CD4-positive, alpha-beta T cell treated with Interleukin-15 for 4 hours (primary cell): ENCODE data around the gene TENT4A.
"Not testable (repeated sequence)": the region's sequence is repeated elsewhere in the genome, so short reads cannot be mapped to it uniquely, and the experiment has no call there.

ENCODE experiments used
- DNase-seq: peaks from one replicate; pipeline ENCODE4 v3.0.0-alpha.2; 2020; ENCODE audit warnings: low spot score

Gene TENT4A

DNA sequence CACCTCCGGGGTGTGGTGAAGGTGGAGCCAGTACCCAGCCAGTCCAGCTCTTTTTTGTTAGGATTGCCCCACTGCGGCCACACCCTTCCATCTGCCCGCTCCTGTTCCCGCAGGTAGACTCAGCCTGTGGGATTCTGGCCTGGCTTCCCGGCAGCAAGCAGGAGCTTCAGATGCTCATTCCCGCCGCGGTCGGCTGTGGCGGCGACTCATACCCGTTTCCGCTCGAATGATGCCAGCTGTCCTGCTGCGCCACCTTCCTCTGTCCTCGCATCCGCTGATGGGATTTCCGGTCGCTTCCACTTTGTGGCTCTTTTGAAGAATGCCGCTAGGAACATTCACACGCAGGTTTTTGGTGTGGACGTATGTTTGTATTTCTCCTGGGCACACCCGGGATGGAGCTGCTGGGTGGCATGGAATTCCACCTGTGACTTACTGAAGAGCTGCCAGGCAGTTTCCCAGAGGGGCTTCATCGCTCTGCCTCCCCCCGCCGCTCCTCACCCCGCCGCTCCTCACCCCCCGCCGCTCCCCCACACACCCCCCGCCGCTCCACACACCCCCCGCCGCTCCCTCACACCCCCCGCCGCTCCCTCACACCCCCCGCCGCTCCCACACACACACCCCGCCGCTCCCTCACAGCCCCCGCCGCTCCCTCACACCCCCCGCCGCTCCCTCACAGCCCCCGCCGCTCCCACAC, 60.3 kb downstream of the TENT4A start:
- DNase-seq: no peak

DNA sequence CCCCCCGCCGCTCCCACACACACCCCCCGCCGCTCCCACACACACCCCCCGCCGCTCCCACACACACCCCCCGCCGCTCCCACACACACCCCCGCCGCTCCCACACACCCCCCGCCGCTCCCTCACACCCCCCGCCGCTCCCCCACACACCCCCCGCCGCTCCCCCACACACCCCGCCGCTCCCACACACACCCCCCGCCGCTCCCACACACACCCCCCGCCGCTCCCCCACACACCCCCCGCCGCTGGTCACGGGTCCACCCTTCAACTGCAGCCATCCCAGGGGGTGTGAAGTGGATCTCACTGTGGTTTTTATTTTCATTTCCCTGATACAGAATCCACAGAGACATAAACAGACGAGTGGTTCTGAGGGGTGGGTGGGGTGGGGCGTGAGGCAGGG, 61.0 kb downstream of the TENT4A start:
- not testable (repeated sequence) for DNase-seq

DNA sequence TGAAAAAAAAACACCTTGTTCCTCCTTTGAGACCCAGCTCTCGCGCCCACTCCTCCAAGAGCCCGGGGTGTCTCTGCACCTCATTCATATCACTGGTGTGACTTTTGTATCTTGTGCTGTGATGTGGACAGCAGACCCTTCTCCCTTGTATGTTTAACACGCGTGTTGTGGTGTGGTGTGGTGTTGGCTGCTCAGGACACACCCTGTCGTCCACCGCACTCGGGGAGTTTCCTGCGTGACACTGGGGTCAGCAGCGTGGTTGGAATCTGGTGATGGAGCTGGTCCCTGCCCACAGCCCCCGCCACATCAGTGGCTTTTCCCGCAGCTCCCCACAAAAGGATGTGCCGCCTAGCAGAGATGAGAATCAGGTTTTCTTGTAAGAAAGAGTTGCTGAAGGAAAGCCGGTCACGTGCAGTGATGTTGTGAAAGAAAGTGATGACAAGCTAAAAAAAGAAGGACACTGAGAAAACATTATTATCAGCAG, 61.5 kb downstream of the TENT4A start:
- DNase-seq: no peak

DNA sequence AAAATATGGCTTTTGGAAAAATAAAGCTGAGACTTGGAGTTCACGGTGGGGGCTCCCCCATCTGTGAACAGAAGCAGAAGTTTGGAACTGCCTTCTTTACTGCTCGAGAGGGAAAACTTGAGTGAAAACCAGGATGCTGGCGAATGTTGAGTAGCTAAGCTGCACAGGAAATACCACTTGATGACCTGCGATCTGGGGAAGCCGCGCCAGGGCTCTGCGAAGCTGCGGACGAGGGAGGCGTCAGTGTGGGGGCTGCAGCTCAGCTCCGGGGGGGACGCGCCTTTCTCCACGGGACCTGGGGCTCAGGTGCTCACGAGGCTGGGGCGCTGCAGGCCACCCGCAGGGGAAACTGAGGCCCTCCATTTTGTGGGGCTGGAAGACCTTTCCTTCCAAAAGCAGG, 62.3 kb downstream of the TENT4A start:
- DNase-seq: no peak

DNA sequence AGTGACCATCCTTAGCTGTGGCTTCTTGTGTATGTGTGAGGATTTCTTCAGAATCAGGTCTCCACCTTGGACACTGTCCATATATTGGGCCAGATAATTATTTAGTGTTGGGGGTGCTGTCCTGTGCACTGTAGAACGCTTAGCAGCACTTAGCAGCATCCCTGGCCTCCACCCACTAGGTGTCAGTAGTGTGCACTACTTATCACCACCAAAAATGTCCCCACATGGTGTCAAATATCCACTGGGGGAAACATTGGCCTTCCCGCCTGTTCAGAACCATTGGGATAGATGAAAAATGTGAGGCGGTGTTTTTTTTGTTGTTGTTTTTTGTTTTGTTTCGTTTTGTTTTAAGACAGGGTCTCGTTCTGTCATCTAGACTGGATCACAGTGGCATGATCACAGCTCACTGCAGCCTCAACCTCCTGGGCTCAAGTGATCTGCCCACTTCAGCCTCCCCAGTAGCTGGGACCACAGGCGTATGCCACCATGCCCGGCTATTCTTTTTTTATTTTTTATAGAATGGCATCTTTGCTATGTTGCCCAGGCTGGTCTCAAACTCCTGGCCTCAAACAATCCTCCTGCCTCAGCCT, 67.7 kb downstream of the TENT4A start:
- DNase-seq: peak; percentile 26

DNA sequence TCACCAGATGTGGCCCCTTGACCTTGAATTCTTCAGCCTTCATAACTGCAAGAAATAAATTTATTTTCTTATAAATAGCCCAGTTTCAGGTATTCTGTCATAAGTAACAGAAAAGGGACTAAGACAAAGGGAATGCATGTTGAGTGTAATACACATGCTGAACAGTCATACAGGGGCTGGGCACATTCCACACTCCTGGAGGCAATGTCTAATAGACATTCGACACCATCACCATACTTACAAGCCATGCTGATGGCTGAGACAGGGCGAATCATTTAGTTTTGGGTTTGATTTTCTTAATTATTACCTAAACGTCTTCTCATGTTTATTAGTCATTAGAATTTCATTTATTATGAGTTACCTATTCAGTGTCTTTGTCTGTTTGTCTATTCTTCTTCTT, 68.5 kb downstream of the TENT4A start:
- no peak for DNase-seq

DNA sequence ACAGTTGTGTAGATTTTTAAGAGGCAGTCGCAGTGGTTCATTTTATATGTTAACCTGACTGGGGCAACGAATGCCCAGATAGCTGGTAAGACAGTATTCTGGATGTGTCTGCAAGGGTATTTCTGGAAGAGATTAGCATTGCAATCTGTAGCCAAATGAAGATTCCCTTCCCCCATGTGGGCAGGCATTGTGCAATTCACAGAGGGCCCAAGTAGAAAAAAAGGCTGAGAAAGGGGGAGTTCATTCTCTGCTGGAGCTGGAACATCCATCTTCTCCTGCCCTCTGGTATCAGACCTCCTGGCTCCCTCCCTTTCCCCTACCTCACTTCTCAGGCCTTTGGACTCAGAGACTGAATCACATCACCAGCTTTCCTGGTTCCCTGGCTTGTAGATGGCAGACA, 70.6 kb downstream of the TENT4A start:
- DNase-seq: no peak

DNA sequence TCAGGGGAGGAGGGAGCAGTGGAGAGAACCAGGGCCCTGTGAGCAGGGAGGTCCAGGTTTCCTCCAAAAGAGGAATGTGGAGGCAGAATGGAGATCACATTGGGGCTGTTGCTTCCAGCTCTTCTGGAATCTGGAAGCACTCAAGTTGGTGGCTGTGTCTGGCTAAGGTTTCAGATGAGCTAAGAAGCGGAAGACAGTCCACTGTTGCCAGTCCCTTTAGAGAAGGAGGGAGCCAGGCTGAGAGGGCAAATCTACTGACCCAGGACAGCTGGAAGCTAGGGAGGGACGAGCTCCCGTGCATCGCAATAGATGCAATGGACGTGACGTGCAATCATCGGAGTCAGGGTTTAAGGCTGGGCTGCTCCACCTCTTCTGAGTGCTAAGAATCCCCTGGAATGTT, 71.2 kb downstream of the TENT4A start:
- DNase-seq: no peak

DNA sequence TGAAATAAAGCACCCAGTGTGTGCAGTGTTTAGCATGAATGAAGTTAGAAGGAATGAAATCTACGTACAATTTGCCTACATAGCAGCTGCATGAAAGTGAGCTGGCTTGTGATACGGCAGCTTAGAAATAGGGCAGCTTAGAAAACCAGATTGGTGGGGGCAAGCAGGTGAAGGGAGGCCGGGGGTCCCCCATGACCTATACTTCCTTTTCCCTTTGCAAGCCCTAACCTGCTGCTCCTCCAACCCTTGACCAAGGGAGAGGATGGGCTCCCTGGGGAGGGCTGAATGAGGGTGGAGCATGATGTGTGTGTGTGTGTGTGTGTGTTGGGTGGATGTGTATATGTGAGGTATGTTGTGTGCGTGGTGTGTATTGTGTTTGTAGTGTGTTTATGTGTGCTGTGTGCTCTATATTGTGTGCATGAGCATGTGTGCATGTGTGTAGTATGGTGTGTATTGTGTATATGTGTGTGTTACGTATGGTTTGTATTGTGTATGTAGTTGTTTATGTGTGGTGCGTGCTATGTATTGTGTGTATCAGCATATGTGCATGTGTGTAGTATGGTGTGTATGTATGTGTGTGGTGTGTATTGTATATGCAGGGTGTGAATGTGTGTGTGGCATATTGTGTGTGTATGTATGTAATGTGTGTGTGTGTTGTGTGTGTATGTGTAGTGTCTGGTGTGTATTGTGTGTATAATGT, 72.1 kb downstream of the TENT4A start:
- no peak for DNase-seq

DNA sequence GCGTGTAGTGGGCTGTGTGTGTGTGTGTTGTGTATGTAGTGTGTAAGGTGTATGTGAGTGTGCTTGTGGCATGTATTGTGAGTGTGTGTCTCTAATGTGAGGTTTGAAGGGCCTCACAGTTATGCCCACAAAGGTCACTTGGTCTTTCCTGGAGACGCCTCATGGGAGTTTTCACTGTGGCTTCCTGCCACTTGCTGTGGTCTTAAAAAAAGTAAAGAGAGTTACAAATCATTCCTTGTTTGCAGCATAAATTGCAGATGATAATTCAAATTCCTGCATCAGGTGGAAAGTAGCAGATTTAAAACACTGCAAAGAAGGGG, 72.6 kb downstream of the TENT4A start:
- no peak for DNase-seq

DNA sequence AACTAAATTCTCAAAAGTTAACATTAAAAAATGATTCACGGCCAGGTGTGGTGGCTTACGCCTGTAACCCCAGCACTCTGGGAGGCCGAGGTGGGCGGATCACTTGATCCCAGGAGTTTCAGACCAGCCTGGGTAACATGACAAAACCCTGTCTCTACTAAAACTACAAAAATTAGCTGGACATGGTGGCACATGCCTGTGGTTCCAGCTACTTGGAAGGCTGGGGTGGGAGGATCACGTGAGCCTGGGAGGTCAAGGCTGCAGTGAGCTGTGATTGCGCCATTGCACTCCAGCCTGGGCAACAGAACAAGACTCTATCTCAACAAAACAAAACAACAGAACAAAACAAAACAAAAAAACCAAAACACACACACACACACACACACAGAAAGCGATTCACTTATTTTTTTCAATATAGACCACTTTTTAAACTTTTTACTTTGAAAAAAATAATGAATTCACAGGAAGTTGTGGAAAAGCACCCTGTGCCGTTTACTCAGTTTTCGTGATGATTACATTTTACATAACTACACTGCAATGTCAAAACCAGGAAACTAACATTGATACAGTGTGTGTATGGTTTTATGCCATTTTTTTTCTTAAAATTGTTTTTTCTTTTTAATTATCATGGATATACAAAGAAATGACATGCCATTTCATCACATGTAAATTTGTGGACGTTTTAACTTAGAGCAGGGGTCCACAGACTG, 73.7 kb downstream of the TENT4A start:
- no peak for DNase-seq

DNA sequence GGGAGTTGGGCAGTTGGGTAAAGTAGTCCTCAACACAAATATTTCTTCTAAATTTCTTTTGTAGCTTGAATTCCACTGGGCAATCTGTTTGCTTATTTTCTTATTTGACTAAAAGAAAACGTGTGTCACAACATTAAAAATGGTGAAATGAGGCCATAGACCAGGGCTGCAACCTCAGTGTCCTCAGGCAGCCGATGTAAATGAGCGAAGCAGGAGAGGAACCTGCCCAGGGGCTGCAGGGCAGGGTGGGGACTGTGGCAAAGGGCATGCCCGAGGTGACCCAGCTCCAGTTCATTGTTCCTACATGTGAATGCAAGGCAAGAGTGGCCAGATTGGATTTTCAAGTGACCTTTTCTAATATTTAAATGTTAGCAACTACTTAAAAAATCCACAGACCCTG, 74.7 kb downstream of the TENT4A start:
- no peak for DNase-seq

DNA sequence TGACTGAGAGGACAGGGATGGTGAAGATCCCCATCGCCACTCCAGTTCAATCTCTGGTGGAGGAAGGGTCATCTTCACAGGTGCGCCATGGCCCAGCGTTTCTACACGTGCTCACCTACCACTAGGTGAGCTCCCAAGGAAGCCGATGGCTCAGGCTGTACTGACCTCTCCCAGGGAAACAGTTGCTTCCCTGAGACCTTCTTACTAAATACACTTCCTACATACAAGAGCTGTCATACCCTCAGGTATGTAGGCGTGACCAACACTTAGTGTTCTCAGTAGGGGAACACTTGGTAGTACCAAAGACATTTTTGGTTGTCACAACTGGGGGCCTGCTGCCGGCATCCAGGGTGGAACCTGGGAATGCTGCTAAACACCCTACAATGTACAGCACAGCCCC, 75.2 kb downstream of the TENT4A start:
- DNase-seq: no peak

DNA sequence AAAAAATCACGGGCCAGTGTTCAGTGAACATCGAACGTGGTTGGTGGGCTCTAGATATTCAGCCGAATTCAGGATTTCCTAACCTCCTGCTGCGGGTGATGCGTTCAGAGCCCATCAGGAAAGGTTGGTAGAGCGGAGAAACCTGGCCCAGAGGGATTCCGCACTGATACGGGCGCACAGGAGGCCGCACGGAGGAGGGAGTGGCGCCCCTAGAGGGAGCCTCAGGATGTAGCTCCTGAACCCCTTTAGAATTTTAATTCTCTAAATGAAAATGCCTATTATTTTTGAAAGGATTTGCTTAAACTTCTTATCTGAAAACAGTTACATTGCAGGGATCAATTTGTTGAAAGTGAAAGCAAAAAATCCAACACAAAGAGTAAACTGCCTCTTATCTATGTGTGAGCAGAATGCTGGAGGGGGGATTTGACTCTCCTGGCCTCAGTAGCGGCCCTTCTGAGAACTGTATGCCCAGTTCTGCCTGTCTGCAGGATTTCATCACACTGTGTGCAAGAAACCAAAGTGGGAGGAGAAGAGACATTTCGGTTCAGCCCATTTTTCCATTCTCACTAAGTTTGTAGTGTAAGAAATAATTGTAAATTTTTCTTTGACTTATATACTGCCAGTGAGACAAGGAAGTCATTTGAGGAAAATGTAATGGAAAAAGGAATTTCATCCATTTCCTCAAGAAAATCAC, 75.9 kb downstream of the TENT4A start:
- no peak for DNase-seq

DNA sequence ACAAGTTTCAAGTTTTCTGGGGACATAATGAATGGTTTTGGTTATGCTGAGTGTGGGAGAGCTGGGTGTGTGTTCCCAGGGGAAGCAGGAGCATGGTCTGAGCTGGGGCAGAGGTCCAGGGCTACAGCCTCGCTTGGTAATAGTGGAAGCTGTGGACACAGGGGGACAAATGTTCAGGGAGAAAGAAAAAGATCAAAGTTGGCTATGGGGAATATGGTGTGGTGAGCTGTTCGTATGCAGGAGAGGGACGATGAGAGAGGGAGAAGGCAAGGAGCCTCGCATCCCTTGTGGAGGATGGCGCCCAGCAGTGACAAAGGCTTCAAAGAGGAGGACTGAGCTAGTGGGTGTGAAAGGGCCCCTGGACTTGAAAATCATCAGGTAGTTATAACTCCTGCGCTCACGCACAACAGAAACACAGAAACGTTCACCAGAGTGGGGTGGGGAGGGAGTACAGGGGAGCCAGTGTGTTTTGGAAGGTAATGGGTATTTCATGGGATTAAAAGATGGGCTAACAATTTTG, 77.2 kb downstream of the TENT4A start:
- no peak for DNase-seq

DNA sequence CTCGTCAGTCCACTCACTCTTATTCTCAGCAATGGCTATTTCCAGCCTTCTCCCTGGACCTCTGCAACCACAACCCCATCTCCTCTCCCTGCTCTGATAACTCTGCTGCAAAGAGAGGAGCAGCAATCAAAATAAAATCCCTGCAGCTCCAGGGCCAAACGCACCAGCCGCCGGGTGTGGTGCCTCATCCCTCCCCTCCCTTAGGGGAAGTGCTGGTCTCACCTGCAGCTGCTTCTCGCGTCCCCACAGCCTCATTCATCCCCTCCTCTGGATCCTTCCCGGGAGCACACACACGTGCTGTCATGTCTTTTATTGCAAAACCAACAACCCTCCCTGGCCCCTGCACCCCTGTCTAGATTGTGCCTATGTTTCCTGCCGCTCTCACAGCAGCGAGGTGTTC, 77.8 kb downstream of the TENT4A start:
- no peak for DNase-seq

DNA sequence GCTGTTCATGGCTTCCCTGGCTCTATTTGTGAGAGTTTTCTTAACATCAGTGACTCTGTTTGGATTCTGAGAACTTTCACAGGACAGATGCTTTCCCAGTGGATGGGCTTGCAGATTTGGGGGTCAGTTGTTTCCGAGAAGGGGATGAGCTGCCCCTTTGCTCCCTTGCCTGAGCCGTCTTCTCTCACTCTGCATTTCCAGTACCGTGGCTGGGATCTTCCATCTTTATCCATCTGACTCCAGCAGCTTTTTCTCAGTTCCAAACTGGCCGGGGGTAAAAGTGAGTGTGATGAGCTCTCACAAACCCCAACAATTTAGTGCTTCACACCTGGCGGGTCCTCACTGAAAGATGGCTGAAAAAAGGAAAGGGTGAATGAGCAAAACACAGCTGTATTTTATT, 79.1 kb downstream of the TENT4A start:
- DNase-seq: no peak

DNA sequence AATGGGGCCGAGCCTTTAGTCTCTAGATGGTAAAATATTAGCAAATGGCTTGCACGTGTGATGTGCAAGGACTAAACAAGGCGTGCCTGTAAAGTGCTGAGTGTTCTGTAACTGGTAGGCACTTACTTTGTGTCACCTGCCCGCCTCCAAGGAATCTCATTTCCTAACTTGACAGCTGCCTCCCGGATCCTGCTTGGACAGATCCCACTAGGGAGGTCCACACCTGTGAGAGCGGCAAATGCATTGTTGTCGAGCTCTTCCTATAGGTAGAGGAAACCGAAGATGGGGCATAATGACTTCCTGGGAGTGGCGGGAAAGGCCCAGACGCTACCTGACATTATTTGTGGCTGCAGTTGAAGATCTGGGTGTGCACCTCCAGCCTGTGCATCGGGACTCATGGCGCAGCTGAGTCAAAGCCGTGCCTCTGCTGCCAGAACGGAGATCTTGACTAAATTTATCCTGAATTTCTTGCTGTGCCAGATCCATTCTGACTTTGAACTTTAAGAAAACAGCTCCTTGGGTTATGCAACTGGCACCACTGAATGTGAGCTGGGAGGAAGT, 79.8 kb downstream of the TENT4A start:
- DNase-seq: no peak

DNA sequence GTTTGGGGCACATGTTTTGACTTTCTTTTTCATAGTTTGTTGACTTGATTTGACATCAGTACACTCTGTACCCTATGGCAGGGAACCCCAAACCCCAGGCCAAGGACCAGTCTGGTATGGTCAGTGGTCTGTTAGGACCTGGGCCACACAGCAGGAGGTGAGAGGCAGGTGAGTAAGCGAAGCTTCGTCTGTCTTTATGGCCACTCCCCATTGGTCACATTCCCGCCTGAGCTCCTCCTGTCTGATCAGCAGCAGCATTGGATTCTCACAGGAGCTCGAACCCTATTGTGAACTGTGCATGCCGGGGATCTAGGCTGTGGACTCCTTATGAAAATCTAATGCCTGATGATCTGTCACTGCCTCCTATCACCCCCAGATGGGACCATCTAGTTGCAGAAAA, 88.0 kb downstream of the TENT4A start:
- DNase-seq: no peak

DNA sequence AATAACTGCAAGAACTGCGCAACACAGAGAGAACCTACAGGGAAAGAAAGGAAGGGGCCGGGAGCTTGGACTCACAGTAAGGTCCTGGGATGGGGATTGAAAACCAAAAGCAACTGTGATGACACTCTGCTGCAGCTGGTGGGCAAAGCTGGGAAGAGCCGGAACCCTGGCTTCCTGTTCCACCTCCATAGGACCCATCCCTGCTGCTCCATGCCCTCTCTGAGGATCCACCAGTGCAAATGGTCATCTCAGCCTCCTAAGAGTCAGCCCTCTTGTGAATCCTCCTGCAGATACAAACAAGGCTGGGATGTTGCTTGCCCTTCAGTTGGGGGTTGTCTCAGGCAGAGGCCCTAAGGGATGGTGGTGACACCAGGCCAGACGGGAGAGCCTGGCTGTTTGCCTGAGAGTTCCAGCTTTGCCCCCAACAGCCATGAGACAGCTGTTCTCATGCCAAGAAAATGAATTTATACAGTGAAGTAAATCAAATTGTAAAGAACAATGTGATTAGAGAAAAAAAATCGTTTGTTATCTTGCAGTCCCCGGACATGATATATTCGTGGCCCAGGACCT, 90.8 kb downstream of the TENT4A start:
- no peak for DNase-seq

DNA sequence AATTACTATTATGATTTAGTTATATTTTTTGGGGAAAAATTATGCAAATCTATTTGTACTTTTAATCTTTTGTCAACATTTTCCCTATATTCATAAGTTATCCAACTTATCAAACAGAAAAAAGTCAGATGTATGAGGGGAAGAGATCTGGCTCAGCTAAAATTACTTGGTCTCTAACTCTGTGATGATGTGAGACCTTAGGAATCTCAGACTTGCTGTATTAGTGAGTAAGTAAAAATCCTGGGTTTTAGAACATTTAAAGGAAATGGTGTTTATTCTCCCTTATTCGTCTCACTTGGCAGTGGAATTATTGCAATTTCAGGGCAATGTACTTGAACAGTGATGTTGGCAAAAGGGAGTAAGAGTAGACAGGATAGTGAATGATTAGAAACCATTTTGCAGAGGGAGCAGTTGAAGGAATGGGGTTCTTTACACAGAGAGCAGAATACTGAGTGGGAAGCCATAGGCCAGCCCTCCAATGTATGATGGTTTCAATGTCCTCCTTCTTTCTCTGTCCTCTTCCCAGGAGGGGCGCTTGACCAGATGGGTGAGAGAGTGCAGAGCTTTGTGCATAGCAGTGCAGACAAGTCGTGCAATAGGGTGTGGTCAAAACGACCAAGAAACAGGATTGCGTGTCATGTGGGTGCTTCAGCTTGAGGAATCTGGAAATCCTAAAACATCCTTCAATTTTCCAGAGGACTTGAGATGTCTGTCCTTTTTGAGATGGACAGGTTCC, 91.7 kb downstream of the TENT4A start:
- DNase-seq: no peak
